HG03196 (cell line): ENCODE data around the gene CACNB1.
A peak's percentile ranks its signal among the peaks of the same experiment; 100 is the strongest.

Experiments
- ATAC-seq: cut with Tn5 transposase; IDR thresholded peaks from one replicate; pipeline ENCODE4 v1.9.1; 2021; ENCODE audit not compliant: unreplicated experiment

Gene CACNB1

GRCh38 chr17:39204245-39204644, 6.8 kb upstream of the CACNB1 start:
- ATAC-seq: no peak

GRCh38 chr17:39200957-39201510, 3.6 kb upstream of the CACNB1 start:
- no peak for ATAC-seq

- ATAC-seq: peak; percentile 62
Observed at GRCh38 chr17:39200070-39200879, 2.8 kb upstream of the CACNB1 start, which contains the start of gene RPL19. Gene RPL19 (plus strand): TSS chr17:39200283. CDS start chr17:39200345, 62 bp downstream.

DNA sequence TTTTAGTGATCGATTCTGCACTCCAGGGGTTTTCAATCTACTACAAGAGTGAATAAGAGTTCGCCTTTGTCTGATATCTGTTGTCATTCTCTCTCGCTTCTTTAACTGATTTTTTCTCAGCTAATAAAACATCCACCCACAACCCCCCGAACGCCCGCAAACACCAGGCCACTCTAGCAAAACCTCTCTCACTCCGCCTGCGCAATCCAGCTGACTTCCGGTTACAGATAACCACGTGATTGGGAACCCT, 2.3 kb upstream of the CACNB1 start:
- peak; percentile 55 for ATAC-seq

- ATAC-seq: no peak
Observed at GRCh38 chr17:39198186-39198566, 707 bp upstream of the CACNB1 start.

- no peak for ATAC-seq
Observed at GRCh38 chr17:39196808-39197291, 619 bp downstream of the CACNB1 start.

DNA sequence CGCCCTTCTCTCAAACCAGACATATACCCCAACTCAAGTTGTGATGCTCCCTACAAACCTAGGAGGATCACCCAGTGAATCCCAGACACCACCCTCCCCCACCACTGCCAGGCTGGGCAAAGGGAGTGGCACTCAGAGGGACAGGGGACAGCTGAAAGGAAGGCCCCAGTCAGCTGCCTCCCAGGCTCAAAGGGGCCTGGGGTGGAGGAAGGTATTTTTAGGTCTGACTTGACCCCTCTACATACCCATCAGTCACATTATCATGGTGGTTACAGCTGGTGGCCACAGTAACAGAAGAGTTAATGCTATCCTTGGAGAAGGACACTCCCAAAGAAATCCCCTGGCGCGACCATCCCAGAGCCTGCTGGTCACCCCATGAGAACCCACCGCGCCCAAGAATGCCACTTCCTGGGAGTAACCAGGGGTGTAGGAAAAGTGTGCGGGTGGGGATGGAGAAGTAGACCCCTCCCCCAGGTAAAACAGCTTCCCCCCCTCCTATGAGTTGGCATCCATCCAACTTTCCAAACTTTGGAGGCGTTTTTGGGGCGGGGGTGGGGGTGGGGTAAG, 1.1 kb downstream of the CACNB1 start:
- no peak for ATAC-seq

DNA sequence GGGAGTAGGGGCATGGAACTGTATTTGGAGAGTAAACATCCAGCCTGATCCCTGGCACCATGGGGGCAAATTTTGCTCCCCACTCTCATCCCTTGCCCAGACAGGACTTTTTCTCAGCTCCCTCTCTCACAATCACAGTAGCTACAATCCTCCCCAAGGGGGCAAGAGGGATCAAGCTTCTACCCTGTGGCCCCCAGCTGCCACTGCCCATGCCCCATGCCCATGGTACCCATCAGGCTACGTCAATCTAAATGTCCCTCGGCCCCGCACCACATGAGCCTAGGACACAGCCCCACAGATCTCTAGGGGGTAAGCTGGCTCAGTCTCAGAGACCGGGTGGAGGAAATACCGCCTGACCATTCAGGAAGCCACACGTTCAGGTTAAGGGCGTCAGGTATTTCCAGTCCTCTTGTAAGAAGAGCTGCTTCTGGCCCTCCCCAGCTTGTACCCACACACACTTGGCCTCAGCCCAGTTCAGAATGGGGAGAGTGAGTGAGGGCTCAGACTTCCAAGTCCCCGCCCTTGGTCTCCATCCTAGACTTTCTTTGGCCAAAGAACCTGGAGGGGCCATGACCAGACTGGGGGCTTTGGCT, 1.8 kb downstream of the CACNB1 start:
- no peak for ATAC-seq

GRCh38 chr17:39194985-39195524, 2.4 kb downstream of the CACNB1 start:
- ATAC-seq: no peak

DNA sequence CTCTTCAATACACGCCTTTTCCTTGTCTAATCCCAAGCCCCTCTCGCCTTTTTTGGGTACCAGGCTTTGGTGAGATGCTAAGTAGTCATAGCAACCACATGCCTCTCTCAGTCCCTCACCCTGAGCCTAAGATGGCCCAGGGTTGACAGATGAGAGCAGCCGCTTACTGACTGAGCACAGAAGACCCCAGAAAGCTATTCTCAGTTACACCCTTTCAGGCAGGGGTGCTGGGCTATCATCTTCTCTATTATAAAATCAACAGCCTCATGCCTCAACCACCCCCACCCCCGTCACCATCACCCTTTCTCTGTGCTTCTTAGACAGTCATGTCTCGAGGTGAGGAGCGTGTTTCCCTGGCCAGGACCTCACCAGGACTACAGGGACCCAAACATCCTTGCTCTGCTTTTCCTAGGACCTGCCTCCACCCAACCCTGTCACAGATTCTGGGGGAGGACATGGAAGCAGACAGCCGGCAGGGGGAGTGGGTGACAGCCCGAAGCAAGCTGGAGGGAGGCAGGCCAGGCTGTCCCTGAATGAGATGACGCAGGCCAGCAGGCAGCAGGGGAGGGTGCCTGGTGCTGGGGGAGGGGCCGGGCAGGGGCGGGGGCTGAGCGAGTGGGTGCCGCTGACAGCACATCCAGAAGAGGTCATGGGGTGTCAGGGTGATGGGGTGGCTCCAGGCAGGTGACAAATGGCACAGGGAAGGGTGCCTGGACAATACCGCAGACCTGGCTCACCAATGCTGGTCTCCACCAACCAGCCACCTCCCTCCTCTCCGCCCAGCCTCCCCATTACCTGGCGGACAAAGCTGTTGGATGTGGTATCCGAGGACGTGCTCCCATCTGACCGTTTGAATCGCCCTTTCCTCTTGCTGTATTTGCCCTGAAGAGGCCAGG, 3.1 kb downstream of the CACNB1 start:
- no peak for ATAC-seq

DNA sequence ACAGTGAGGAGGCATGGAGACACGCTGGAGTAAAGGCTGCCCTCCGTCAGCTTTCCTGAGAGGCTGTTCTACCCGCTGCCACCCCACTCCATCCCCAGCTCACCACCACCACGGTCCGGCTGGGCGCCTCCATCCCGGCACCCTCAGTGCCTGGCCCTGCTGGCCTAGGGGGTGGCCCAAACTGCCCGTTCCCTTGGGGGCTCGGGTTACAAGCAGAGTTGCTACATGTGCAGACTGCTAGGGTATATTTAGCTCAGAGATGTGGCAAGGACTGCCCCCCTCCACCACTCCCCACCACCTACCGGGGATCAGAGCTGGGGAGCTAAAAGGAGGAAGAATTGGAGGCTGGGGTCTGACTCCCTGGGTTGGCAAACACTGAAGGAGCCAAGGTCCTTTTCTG, 4.1 kb downstream of the CACNB1 start:
- ATAC-seq: no peak

DNA sequence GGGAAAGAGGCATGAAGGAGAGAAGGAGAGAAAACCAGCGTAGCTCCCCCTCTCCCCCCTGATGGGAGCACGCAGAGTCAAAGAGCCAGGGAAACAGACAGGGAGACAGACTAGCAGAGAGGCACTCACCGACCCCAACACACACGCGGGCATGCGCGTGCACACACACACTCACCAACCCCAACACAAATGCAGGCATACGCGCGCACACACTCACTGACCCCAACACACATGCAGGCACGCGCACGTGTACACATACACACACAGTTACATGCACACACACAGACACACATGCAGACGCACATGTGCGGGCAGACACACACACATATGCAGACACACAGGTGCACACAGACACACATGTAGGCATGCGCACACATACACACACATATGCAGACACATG, 4.6 kb downstream of the CACNB1 start:
- ATAC-seq: no peak

DNA sequence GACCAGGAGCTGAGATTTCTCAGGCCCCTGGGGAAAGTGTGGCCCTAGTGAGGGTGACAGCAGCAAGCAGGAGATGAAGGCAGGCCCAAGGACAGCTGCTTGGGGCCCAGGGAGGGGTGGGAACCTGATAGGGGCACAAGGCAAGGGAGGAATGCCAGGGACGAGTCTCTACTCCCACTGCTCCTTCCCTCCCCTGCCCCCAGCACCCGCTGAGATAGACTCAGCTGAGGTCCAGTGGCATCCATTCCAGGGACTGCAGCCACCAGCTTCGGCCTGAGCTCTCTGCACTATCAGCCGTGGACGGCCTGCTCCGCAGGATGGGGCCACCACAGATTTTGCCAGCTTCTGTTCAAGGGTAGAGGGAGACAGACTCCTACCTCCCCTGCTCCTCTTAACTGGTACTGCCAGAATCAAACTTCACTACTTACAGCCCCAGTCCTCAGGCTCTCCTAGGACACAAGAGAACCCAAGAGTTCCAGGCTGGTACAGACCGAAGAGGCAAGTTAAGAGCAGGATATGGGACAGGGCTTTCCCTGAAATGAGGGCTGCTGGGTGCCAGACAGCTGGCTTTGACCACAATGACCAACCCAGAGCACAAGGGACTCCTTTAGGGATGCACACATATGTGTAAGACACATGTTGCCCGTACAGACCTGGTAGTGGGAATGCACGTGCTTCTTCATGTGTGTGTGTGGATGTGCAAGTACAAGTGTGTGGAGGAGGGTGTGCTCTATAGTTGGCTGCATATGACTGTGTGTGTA, 5.5 kb downstream of the CACNB1 start:
- no peak for ATAC-seq

GRCh38 chr17:39187152-39187830, 10.2 kb downstream of the CACNB1 start:
- ATAC-seq: no peak

DNA sequence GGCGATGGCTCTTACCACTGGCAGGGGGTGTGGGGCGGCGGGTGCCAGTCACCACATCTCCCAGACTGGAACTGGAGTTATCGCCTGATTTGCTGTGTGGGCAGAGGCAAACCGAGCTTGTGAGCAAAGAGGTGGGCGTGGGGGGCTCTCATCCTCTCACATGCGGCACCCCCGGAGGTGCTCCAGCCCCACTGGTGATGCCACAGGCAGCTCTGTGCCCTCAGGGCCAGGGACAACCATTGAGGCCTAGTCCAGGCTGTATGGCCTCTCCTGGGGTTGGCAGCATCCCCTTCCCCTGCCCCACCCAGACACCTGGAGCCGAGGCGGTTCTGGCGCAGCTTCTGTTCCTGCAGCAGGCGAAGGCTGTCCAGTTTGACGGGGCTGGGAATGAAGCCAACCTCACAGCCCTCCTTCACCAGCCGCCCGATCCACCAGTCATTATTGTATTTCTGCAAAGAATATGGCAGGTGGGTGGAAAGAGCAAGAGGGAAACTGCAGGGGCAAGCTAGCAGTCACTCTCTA, 10.9 kb downstream of the CACNB1 start:
- ATAC-seq: no peak

GRCh38 chr17:39183720-39184119, 13.7 kb downstream of the CACNB1 start:
- no peak for ATAC-seq

DNA sequence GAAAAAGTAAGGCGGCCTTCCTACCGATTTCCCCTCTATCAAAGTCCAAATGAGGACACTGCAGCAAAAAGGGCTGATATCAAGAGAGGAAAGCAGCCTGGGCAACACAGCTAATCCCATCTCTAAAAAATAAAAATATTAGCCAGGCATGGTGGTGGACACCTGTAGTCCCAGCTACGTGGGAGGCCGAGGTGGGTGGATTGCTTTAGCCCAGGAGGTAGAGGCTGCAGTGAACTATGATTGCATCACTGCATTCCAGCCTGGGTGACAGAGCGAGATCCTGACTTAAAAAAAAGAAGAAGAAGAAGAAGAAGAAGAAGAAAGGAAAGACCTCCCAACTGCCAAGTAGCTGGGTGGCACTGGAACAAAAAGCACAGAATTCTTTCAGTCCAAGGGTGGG, 14.4 kb downstream of the CACNB1 start:
- ATAC-seq: no peak

GRCh38 chr17:39181303-39181702, 16.2 kb downstream of the CACNB1 start:
- no peak for ATAC-seq

DNA sequence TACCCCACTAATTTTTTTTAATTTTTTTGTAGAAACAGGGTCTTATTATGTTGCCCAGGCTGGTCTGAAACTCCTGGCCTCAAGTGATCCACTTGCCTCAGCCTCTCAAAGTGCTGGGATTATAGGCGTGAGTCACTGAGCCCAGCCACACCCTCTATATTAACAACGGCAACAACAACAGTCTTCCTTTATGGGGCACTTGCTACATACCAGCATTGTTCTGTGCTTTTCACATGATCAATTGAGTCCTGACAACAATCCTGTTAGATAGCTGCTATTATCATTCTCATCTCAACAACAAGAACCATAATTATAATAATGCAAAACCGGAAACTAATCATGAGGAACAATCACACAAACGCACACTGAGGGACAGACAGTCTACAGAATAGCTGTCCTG, 18.9 kb downstream of the CACNB1 start:
- no peak for ATAC-seq
